Suprapubic skin (tissue), 4 donors: ENCODE measurements around the gene DPYSL3.

ENCODE experiments used
- POLR2A ChIP-seq, 2 donors: fragments of 450-650 bp; IDR thresholded peaks; one replicate each; pipeline ENCODE4 v1.6.1; 2017; ENCODE audit warnings: antibody characterized with exemption in 2 of 2, mild to moderate bottlenecking in 2 of 2, moderate library complexity in 2 of 2
- POLR2AphosphoS5 ChIP-seq, 3 donors: sonication (generic); formaldehyde crosslinking; IDR thresholded peaks; one replicate each; pipeline ENCODE4 v1.6.1; 2017; ENCODE audit warnings: antibody characterized with exemption in 3 of 3
- TF ChIP-seq, protein P1 (sequence below), 2 donors: fragments of 200-600 bp in 1 of 2; fragments of 450-650 bp in 1 of 2; sonication (generic) in 1 of 2; IDR thresholded peaks; one replicate each; pipeline ENCODE4 v1.5.1; 2016 to 2019; ENCODE audit warnings: antibody characterized with exemption in 2 of 2, mild to moderate bottlenecking in 1 of 2, moderate library complexity in 1 of 2

DNA sequence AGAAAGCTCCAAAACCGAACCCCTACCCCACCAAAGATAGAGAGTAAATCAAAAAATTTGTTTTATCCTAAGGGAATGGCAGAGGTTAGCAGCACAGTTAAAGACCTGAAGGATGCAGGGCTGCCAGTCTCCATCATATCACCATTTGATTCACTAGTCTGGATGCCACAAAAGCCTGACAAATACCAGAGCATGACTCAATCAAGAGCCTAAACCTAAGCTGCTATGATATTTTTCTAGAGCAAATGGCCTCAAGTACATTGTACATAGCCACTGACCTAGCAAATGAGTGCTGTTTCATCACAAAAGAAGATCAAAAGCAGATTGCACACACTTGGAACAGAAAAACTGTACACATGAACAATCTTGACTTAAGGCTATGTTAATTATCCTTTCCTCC, 48.0 kb downstream of the DPYSL3 start:
- TF ChIP-seq, protein P1, sequence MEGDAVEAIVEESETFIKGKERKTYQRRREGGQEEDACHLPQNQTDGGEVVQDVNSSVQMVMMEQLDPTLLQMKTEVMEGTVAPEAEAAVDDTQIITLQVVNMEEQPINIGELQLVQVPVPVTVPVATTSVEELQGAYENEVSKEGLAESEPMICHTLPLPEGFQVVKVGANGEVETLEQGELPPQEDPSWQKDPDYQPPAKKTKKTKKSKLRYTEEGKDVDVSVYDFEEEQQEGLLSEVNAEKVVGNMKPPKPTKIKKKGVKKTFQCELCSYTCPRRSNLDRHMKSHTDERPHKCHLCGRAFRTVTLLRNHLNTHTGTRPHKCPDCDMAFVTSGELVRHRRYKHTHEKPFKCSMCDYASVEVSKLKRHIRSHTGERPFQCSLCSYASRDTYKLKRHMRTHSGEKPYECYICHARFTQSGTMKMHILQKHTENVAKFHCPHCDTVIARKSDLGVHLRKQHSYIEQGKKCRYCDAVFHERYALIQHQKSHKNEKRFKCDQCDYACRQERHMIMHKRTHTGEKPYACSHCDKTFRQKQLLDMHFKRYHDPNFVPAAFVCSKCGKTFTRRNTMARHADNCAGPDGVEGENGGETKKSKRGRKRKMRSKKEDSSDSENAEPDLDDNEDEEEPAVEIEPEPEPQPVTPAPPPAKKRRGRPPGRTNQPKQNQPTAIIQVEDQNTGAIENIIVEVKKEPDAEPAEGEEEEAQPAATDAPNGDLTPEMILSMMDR (IDR thresholded peaks at IDR 0.05) = no peak
- TF ChIP-seq POLR2AphosphoS5 (IDR thresholded peaks at IDR 0.05) (no peak), POLR2A (IDR thresholded peaks at IDR 0.05) (no peak)
